A549 (cell line): Measurements from ENCODE around the gene TMPRSS4. TPM values are rescaled to one million over a fixed set of nuclear protein-coding genes. Genes with fewer than 3 reads are reported as not detected.

ENCODE experiments used
- ATAC-seq, 2 experiments: fragments of 200-7000 bp in 1 of 2; fragments of >200 bp in 1 of 2; cut with Nextera tagmentation in 1 of 2; cut with Tn5 transposase in 1 of 2; 3 replicates each; pipeline versions ENCODE4 v1.8.0 to v1.9.1; 2018 to 2020; ENCODE audit warnings: mild to moderate bottlenecking in 1 of 2, moderate library complexity in 1 of 2
- CTCF ChIA-PET: fragments of 300-600 bp; sonication (Branson Sonifier 250); formaldehyde crosslinking; extraction: SDS; loops from one replicate; lab custom pipeline; 2021; ENCODE audit warnings: antibody characterized with exemption, inconsistent platforms; lab: Yijun Ruan, JAX
- POLR2A ChIA-PET: fragments of 350-600 bp; formaldehyde crosslinking; extraction: SDS; loops from one replicate; lab custom pipeline; 2021; ENCODE audit warnings: antibody characterized with exemption, inconsistent platforms; lab: Yijun Ruan, JAX
- DNase-seq, 2 experiments: peaks; one replicate each; pipeline versions ENCODE4 v3.0.0 to v3.0.0-alpha.2; 2011 to 2016; ENCODE audit warnings: low read depth in 1 of 2, low spot score in 1 of 2
- FAIRE-seq: peaks from 2 replicates; lab custom pipeline; 2011; peaks lifted over from hg19 to GRCh38; lab: Jason Lieb, UNC
- H3K27ac ChIP-seq, 2 experiments: fragments of >200 bp; sonication (Bioruptor Twin); formaldehyde crosslinking; 3 replicates each; pipeline ENCODE4 v1.5.1; 2016 to 2017
- H3K4me1 ChIP-seq: fragments of >200 bp; sonication (Bioruptor Twin); formaldehyde crosslinking; 3 replicates; pipeline ENCODE4 v1.6.1; 2016
- H3K4me2 ChIP-seq: fragments of >200 bp; sonication (Bioruptor Twin); formaldehyde crosslinking; 3 replicates; pipeline ENCODE4 v1.6.1; 2016
- H3K4me3 ChIP-seq: fragments of >200 bp; sonication (Bioruptor Twin); formaldehyde crosslinking; 3 replicates; pipeline ENCODE4 v1.5.1; 2016
- H3K9me3 ChIP-seq: fragments of >200 bp; sonication (Bioruptor Twin); formaldehyde crosslinking; 3 replicates; pipeline ENCODE4 v1.6.1; 2016
- BHLHE40 ChIP-seq: IDR thresholded peaks from 2 replicates; pipeline ENCODE4 v1.6.1; 2012; ENCODE audit warnings: low read depth, low read length, inconsistent platforms
- EHF ChIP-seq: fragments of 250-450 bp; sonication (Bioruptor Pico); IDR thresholded peaks from 2 replicates; pipeline ENCODE4 v1.5.0; 2020; ENCODE audit warnings: mild to moderate bottlenecking
- EP300 ChIP-seq, 2 experiments: fragments of >200 bp; sonication (Bioruptor Twin); formaldehyde crosslinking; IDR thresholded peaks; 2 replicates in 1 of 2; 3 replicates in 1 of 2; pipeline ENCODE4 v1.6.1; 2016 to 2017
- ESRRA ChIP-seq: fragments of 150-350 bp; IDR thresholded peaks from 2 replicates; pipeline ENCODE4 v1.6.1; 2014; ENCODE audit warnings: mild to moderate bottlenecking, low read length, borderline replicate concordance
- FOSB ChIP-seq: fragments of 250-450 bp; sonication (Bioruptor Pico); IDR thresholded peaks from 2 replicates; pipeline ENCODE4 v1.5.0; 2020; ENCODE audit warnings: mild to moderate bottlenecking, moderate library complexity
- FOSL2 ChIP-seq, 2 experiments: fragments of 450-650 bp in 1 of 2; fragments of >200 bp in 1 of 2; sonication (Bioruptor Twin) in 1 of 2; formaldehyde crosslinking; IDR thresholded peaks; 2 replicates each; pipeline versions ENCODE4 v1.5.0 to v1.6.1; 2016 to 2020; ENCODE audit warnings: mild to moderate bottlenecking in 1 of 2, moderate library complexity in 1 of 2
- FOXS1 ChIP-seq: fragments of 250-450 bp; sonication (Bioruptor Pico); IDR thresholded peaks from 2 replicates; pipeline ENCODE4 v1.5.0; 2020; ENCODE audit warnings: mild to moderate bottlenecking, moderate library complexity
- HDAC2 ChIP-seq: fragments of 200-600 bp; sonication (generic); IDR thresholded peaks from 2 replicates; pipeline ENCODE4 v1.6.1; 2016
- HOXB5 ChIP-seq: fragments of 250-450 bp; sonication (Bioruptor Pico); IDR thresholded peaks from 2 replicates; pipeline ENCODE4 v1.5.0; 2020; ENCODE audit warnings: mild to moderate bottlenecking, moderate library complexity
- MYC ChIP-seq: IDR thresholded peaks from 2 replicates; pipeline ENCODE4 v1.6.1; 2012; ENCODE audit warnings: mild to moderate bottlenecking, inconsistent platforms, low read length, improper control_type of control experiment, borderline replicate concordance
- NR3C1 ChIP-seq: fragments of >200 bp; sonication (Bioruptor Twin); formaldehyde crosslinking; IDR thresholded peaks from 3 replicates; pipeline ENCODE4 v1.6.1; 2017
- PHF8 ChIP-seq: fragments of 200-600 bp; sonication (generic); IDR thresholded peaks from 2 replicates; pipeline ENCODE4 v1.6.1; 2016; ENCODE audit warnings: low read depth, mild to moderate bottlenecking, antibody characterized with exemption, moderate library complexity, borderline replicate concordance
- POLR2A ChIP-seq: IDR thresholded peaks from 2 replicates; pipeline ENCODE4 v1.6.1; 2012; ENCODE audit warnings: mild to moderate bottlenecking, low read length
- POLR2AphosphoS2 ChIP-seq: conservative IDR thresholded peaks from 2 replicates; pipeline ENCODE4 v1.6.1; 2012; ENCODE audit warnings: low read length, improper control_type of control experiment, inconsistent platforms
- RARB ChIP-seq: fragments of 250-450 bp; sonication (Bioruptor Pico); IDR thresholded peaks from 2 replicates; pipeline ENCODE4 v1.8.0; 2021; ENCODE audit warnings: mild to moderate bottlenecking, moderate library complexity
- RNF2 ChIP-seq: fragments of 200-600 bp; sonication (generic); IDR thresholded peaks from 2 replicates; pipeline ENCODE4 v1.6.1; 2016; ENCODE audit warnings: low read depth, mild to moderate bottlenecking, antibody characterized with exemption, moderate library complexity, borderline replicate concordance
- SMC3 ChIP-seq: fragments of >200 bp; sonication (Bioruptor Twin); formaldehyde crosslinking; IDR thresholded peaks from 3 replicates; pipeline ENCODE4 v1.6.1; 2018; ENCODE audit warnings: inconsistent platforms
- TP53 ChIP-seq: fragments of 250-450 bp; sonication (Bioruptor Pico); IDR thresholded peaks from 2 replicates; pipeline ENCODE4 v1.5.0; 2021; ENCODE audit warnings: mild to moderate bottlenecking, moderate library complexity
- ZFP36 ChIP-seq: fragments of 450-650 bp; IDR thresholded peaks from 2 replicates; pipeline ENCODE4 v1.6.1; 2014; ENCODE audit warnings: borderline replicate concordance; ENCODE audit not compliant: partially characterized antibody
- WGBS: methylation state at CpG from one replicate; pipeline ENCODE4 v1.1.6; 2017; ENCODE audit errors: missing lambda C conversion rate; 5-methylcytosine and 5-hydroxymethylcytosine counted together
- polyA plus RNA-seq, 4 experiments: library from polyadenylated mRNA; depleted of rRNA in 3 of 4; stranded (reverse); fragments of >200 nt; fragmentation: RNase III in 1 of 4; extraction: RNeasy Plus Mini Kit Qiagen cat#74134 plus additional on column Dnase treatment in 1 of 4; gene quantifications; 2 replicates in 3 of 4; 3 replicates in 1 of 4; pipeline ENCODE4 v1.2.3, GENCODE V29; 2011 to 2017
- TF ChIP-seq, protein P1 (sequence below): fragments of 250-450 bp; sonication (Bioruptor Pico); IDR thresholded peaks from 2 replicates; pipeline ENCODE4 v1.5.0; 2021; ENCODE audit warnings: mild to moderate bottlenecking, moderate library complexity, borderline replicate concordance
- TF ChIP-seq, protein P2 (sequence below): IDR thresholded peaks from 2 replicates; pipeline ENCODE4 v1.6.1; 2012
- TF ChIP-seq, protein P3 (sequence below): fragments of 200-600 bp; sonication (generic); IDR thresholded peaks from 2 replicates; pipeline ENCODE4 v1.6.1; 2016; ENCODE audit warnings: antibody characterized with exemption, mild to moderate bottlenecking, moderate library complexity
- TF ChIP-seq, protein P4 (sequence below): fragments of 250-450 bp; sonication (Bioruptor Pico); IDR thresholded peaks from 2 replicates; pipeline ENCODE4 v1.5.0; 2020; ENCODE audit warnings: low read depth, mild to moderate bottlenecking, moderate library complexity
- TF ChIP-seq, protein P5 (sequence below): fragments of >200 bp; sonication (Bioruptor Twin); formaldehyde crosslinking; IDR thresholded peaks from 3 replicates; pipeline ENCODE4 v1.5.1; 2016

The TMPRSS4 gene
- polyA plus RNA-seq, 2 of the 4 experiments (the other 2 are of a cell fraction): not detected

DNA sequence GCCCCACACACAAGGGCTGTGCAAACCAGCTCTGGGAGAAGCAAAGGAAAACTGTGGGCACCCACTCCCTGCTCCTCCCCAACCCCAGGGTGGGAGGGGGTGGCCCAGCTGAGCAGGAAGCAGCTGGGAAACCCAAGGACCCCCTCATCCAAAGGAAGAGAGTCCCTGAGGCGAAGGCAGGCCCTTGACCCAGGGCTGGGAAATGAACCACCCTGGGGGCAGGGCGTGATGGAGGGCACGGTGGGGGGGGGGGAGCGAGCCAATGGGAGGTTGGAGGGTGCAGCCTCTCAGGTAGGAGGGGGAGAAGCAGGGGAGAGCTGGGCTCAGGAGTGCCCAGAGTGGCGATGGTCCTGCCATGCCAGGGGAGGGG is 58.9 kb downstream of the TMPRSS4 start (continued):
- TF ChIP-seq, protein P1, sequence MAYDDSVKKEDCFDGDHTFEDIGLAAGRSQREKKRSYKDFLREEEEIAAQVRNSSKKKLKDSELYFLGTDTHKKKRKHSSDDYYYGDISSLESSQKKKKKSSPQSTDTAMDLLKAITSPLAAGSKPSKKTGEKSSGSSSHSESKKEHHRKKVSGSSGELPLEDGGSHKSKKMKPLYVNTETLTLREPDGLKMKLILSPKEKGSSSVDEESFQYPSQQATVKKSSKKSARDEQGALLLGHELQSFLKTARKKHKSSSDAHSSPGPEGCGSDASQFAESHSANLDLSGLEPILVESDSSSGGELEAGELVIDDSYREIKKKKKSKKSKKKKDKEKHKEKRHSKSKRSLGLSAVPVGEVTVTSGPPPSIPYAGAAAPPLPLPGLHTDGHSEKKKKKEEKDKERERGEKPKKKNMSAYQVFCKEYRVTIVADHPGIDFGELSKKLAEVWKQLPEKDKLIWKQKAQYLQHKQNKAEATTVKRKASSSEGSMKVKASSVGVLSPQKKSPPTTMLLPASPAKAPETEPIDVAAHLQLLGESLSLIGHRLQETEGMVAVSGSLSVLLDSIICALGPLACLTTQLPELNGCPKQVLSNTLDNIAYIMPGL (CRISPR knock-in tag): no peak
- TF ChIP-seq HOXB5 (CRISPR knock-in tag): no peak

DNA sequence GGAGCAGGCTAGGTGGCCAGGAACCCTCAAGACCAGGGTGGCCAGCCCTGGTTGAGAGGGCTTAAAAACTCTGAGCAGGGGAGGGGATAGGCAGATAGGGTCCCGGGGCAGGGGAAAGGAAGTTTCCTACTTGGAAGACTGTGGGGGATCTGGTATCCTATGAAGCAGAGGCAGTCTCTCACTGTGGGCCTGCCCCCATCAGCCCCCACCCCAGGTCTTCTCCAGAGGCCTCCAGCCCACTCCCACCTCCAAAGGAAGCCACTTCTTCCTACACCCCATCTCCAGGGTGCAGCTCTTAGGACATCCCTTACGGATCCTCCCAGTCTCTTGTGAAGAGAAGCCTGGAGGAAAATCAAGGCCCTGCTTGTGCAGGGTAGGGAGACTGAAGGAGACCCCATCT is 59.5 kb downstream of the TMPRSS4 start:
- Histone ChIP-seq H3K9me3 (no peaks in the 10 kb centered on the region), H3K4me1 (no peaks in the 10 kb centered on the region), H3K4me3 (no peak overlapping the region), H3K4me2 (no peak overlapping the region), H3K27ac (no peak overlapping the region)
- 0% methylated on average over 1 of the region's 2 CpGs for WGBS
- ATAC-seq: no peak
- no peak for DNase-seq
- CTCF ChIA-PET: interaction anchor here (0.7 to 14.9 kb wide), 2 partner anchors 9 to 32 kb away, joined by 4 to 165 read pairs; no protein-coding TSS in a partner anchor
- no peak for FAIRE-seq
- POLR2A ChIA-PET: no interaction called here
- no peak for TF ChIP-seq FOXS1 (CRISPR knock-in tag)
- TF ChIP-seq TP53 (CRISPR knock-in tag): no peak
- no peak for TF ChIP-seq ZFP36
- TF ChIP-seq FOSB (CRISPR knock-in tag): no peak
- TF ChIP-seq, protein P2, sequence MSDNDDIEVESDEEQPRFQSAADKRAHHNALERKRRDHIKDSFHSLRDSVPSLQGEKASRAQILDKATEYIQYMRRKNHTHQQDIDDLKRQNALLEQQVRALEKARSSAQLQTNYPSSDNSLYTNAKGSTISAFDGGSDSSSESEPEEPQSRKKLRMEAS: no peak
- no peak for TF ChIP-seq FOSL2 (IDR thresholded peaks at IDR 0.05)
- no peak for TF ChIP-seq FOSL2 (CRISPR knock-in tag; IDR thresholded peaks at IDR 0.05)
- TF ChIP-seq EHF: no peak

DNA sequence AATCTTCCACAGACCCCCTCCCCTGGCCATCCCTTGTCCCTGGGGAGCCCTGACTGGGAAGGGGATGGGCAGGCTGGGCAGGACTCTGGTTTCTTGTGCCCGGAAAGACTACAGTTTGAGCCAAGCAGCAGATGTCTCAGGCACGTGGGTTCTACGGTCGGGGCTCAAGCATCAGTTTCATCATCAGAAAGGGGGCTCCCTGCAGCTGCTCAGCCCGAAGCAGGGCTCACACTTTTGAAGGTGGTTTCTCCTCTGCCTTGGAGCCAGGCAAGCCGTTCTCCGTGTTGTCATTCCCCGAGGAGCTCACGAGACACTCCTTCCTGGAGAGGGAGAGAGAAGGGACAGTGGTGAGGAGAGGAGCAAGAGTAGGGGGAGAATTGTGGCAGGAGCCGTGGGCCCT is 59.9 kb downstream of the TMPRSS4 start:
- FAIRE-seq: no peak
- no peak overlapping the region for H3K4me2 ChIP-seq
- WGBS: 49% methylated on average over 7 of the region's 10 CpGs
- no peak for DNase-seq
- TF ChIP-seq EP300 (IDR thresholded peaks at IDR 0.05): no peak
- TF ChIP-seq, protein P1 (CRISPR knock-in tag): no peak
- TF ChIP-seq POLR2A: no peak
- no peak for TF ChIP-seq BHLHE40
- TF ChIP-seq, protein P3, sequence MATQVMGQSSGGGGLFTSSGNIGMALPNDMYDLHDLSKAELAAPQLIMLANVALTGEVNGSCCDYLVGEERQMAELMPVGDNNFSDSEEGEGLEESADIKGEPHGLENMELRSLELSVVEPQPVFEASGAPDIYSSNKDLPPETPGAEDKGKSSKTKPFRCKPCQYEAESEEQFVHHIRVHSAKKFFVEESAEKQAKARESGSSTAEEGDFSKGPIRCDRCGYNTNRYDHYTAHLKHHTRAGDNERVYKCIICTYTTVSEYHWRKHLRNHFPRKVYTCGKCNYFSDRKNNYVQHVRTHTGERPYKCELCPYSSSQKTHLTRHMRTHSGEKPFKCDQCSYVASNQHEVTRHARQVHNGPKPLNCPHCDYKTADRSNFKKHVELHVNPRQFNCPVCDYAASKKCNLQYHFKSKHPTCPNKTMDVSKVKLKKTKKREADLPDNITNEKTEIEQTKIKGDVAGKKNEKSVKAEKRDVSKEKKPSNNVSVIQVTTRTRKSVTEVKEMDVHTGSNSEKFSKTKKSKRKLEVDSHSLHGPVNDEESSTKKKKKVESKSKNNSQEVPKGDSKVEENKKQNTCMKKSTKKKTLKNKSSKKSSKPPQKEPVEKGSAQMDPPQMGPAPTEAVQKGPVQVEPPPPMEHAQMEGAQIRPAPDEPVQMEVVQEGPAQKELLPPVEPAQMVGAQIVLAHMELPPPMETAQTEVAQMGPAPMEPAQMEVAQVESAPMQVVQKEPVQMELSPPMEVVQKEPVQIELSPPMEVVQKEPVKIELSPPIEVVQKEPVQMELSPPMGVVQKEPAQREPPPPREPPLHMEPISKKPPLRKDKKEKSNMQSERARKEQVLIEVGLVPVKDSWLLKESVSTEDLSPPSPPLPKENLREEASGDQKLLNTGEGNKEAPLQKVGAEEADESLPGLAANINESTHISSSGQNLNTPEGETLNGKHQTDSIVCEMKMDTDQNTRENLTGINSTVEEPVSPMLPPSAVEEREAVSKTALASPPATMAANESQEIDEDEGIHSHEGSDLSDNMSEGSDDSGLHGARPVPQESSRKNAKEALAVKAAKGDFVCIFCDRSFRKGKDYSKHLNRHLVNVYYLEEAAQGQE: no peak
- no peak for TF ChIP-seq ESRRA
- TF ChIP-seq, protein P4, sequence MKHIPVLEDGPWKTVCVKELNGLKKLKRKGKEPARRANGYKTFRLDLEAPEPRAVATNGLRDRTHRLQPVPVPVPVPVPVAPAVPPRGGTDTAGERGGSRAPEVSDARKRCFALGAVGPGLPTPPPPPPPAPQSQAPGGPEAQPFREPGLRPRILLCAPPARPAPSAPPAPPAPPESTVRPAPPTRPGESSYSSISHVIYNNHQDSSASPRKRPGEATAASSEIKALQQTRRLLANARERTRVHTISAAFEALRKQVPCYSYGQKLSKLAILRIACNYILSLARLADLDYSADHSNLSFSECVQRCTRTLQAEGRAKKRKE: no peak
- no peak for TF ChIP-seq HDAC2
- TF ChIP-seq, protein P5, sequence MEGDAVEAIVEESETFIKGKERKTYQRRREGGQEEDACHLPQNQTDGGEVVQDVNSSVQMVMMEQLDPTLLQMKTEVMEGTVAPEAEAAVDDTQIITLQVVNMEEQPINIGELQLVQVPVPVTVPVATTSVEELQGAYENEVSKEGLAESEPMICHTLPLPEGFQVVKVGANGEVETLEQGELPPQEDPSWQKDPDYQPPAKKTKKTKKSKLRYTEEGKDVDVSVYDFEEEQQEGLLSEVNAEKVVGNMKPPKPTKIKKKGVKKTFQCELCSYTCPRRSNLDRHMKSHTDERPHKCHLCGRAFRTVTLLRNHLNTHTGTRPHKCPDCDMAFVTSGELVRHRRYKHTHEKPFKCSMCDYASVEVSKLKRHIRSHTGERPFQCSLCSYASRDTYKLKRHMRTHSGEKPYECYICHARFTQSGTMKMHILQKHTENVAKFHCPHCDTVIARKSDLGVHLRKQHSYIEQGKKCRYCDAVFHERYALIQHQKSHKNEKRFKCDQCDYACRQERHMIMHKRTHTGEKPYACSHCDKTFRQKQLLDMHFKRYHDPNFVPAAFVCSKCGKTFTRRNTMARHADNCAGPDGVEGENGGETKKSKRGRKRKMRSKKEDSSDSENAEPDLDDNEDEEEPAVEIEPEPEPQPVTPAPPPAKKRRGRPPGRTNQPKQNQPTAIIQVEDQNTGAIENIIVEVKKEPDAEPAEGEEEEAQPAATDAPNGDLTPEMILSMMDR: no peak
- no peak for TF ChIP-seq HOXB5 (CRISPR knock-in tag)
- no peak for TF ChIP-seq TP53 (CRISPR knock-in tag)
- TF ChIP-seq PHF8: no peak
- no peak for TF ChIP-seq RNF2
- no peak for TF ChIP-seq ZFP36
- TF ChIP-seq FOXS1 (CRISPR knock-in tag): no peak
- no peak for TF ChIP-seq RARB (CRISPR knock-in tag)
- TF ChIP-seq NR3C1: no peak
- no peak for TF ChIP-seq MYC
- no peak for TF ChIP-seq POLR2AphosphoS2
- TF ChIP-seq SMC3: no peak
- no peak overlapping the region for H3K4me3 ChIP-seq
- ChIA-PET POLR2A (no interaction called here), CTCF (interaction anchor here (0.5 to 14.9 kb wide), 2 partner anchors 32 to 38 kb away, joined by 4 to 165 read pairs; no protein-coding TSS in a partner anchor)
- H3K9me3 ChIP-seq: no peaks in the 10 kb centered on the region
- no peak overlapping the region for H3K27ac ChIP-seq
- no peaks in the 10 kb centered on the region for H3K4me1 ChIP-seq
- no peak for ATAC-seq
